Measurements from ENCODE around the gene DHX32.
"Not testable (repeated sequence)": the region's sequence is repeated elsewhere in the genome, so short reads cannot be mapped to it uniquely, and the experiment has no call there.

DHX32 gene

DNA sequence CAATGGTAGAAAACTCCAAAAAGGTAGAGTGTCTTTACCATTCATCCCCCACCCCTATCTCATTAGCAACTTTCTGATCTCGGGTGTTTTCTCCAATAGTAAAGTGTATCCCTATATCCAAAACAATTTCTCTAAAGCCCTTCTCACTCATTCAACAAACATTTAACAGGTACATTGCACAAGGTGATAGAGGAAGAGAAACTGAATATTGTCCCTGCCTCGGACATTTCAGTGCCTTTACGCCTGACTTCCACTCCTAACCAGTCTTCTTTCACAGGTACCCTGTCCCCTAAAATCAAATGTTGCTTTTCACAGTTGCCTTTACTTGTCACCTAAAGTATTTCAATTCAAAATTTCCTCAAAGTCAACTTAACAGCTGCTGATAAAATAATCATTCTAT lies 13.1 kb upstream of the DHX32 start:
- H3K4me3 ChIP-seq (ENCODE audit: low read length); H3K4me1 ChIP-seq (ENCODE audit: insufficient read depth, low read length); H3K27ac ChIP-seq (ENCODE audit: low read depth, low read length); H3K36me3 ChIP-seq (ENCODE audit: insufficient read depth, low read length); H3K9ac ChIP-seq (ENCODE audit: low read depth, low read length); H3K9me3 ChIP-seq (ENCODE audit: insufficient read depth, low read depth, low read length); H3K27me3 ChIP-seq (ENCODE audit: insufficient read depth, low read length): not testable (repeated sequence)
- 74% methylated on average over 2 of the region's 3 CpGs for WGBS

DNA sequence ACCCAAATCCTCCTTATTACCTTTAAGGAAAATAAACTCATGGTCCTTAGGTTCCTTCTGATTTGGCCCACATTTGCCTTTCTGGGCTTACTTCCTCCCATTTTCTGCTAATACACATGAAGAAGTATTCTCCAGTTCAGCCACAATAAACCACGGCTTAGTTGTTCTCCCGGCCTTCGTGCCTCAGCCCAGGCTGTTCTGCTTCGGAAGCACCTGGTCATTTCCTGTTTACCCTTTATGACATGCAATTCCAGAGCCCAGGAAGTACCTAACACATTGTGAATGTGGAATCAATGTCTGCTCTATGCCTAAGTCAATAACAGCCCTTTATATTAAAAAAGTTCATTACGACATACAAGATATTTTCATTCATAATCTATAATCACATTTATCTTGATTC lies 11.3 kb upstream of the DHX32 start:
- H3K9ac ChIP-seq (ENCODE audit: low read depth, low read length); H3K4me1 ChIP-seq (ENCODE audit: insufficient read depth, low read length); H3K9me3 ChIP-seq (ENCODE audit: insufficient read depth, low read depth, low read length); H3K27me3 ChIP-seq (ENCODE audit: insufficient read depth, low read length); H3K4me3 ChIP-seq (ENCODE audit: low read length); H3K36me3 ChIP-seq (ENCODE audit: insufficient read depth, low read length); H3K27ac ChIP-seq (ENCODE audit: low read depth, low read length): not testable (repeated sequence)
- 89% methylated on average over 5 of the region's 5 CpGs for WGBS

GRCh38 chr10:125889441-125889840 lies 8.3 kb upstream of the DHX32 start:
- peaks cover 12% of the 10 kb centered on the region for H3K9me3 ChIP-seq (ENCODE audit: insufficient read depth, low read depth, low read length)

GRCh38 chr10:125886914-125887512 lies 5.9 kb upstream of the DHX32 start:
- Histone ChIP-seq H3K4me3 (ENCODE audit: low read length) (no peak overlapping the region), H3K4me1 (ENCODE audit: insufficient read depth, low read length) (peaks cover 8% of the 10 kb centered on the region), H3K36me3 (ENCODE audit: insufficient read depth, low read length) (no peaks in the 10 kb centered on the region), H3K9me3 (ENCODE audit: insufficient read depth, low read depth, low read length) (peaks cover 10% of the 10 kb centered on the region), H3K9ac (ENCODE audit: low read depth, low read length) (no peak overlapping the region), H3K27ac (ENCODE audit: low read depth, low read length) (no peak overlapping the region), H3K27me3 (ENCODE audit: insufficient read depth, low read length) (no peaks in the 10 kb centered on the region)
- 100% methylated on average over 2 of the region's 3 CpGs for WGBS

More at GRCh38 chr10:125889441-125889840, 8.3 kb upstream of the DHX32 start:
- H3K36me3 ChIP-seq (ENCODE audit: insufficient read depth, low read length); H3K9ac ChIP-seq (ENCODE audit: low read depth, low read length); H3K4me3 ChIP-seq (ENCODE audit: low read length); H3K27ac ChIP-seq (ENCODE audit: low read depth, low read length); H3K4me1 ChIP-seq (ENCODE audit: insufficient read depth, low read length); H3K27me3 ChIP-seq (ENCODE audit: insufficient read depth, low read length): not testable (repeated sequence)
- 97% methylated on average over 3 of the region's 4 CpGs for WGBS

- Histone ChIP-seq H3K27ac (ENCODE audit: low read depth, low read length) (no peak overlapping the region), H3K4me3 (ENCODE audit: low read length) (no peak overlapping the region), H3K27me3 (ENCODE audit: insufficient read depth, low read length) (no peaks in the 10 kb centered on the region), H3K4me1 (ENCODE audit: insufficient read depth, low read length) (peaks cover 32% of the 10 kb centered on the region), H3K9ac (ENCODE audit: low read depth, low read length) (no peak overlapping the region), H3K9me3 (ENCODE audit: insufficient read depth, low read depth, low read length) (peaks cover 3% of the 10 kb centered on the region; the same call in 1 of the 2 replicates), H3K36me3 (ENCODE audit: insufficient read depth, low read length) (no peaks in the 10 kb centered on the region)
- 91% methylated on average over 3 of the region's 3 CpGs for WGBS
These were observed 2.1 kb upstream of the DHX32 start for GRCh38 chr10:125883211-125883610.

GRCh38 chr10:125882596-125882995 lies 1.5 kb upstream of the DHX32 start:
- peaks cover 32% of the 10 kb centered on the region for H3K4me1 ChIP-seq (ENCODE audit: insufficient read depth, low read length)
- H3K27ac ChIP-seq (ENCODE audit: low read depth, low read length): no peak overlapping the region
- no peak overlapping the region for H3K9ac ChIP-seq (ENCODE audit: low read depth, low read length)
- peaks cover 3% of the 10 kb centered on the region; the same call in 1 of the 2 replicates for H3K9me3 ChIP-seq (ENCODE audit: insufficient read depth, low read depth, low read length)
- no CpG with 5 or more reads among the region's 1 CpG for WGBS
- no peak overlapping the region for H3K4me3 ChIP-seq (ENCODE audit: low read length)
- no peaks in the 10 kb centered on the region for H3K27me3 ChIP-seq (ENCODE audit: insufficient read depth, low read length)
- peaks cover 4% of the 10 kb centered on the region; the same call in 1 of the 2 replicates for H3K36me3 ChIP-seq (ENCODE audit: insufficient read depth, low read length)

DNA sequence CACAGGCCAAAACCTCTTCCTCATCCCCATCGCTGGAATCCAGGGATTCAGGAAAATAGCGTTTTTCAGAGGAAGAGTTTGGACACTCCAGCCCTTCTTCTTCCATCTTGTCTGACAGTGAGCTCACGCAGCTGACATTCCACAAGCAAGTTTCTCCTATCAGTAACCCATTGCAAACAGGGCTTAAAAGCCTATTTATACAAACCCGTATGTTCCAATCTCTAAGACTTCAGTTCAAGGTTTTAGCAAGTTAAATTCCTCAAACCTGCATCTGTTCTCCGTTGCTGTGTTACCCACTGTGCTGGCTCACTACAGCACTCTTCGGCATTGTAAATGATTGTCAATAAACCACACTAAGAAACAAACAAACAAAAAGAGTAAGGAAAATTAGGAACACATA lies 373 bp downstream of the DHX32 start:
- H3K4me1 ChIP-seq (ENCODE audit: insufficient read depth, low read length): peaks cover 32% of the 10 kb centered on the region
- H3K27ac ChIP-seq (ENCODE audit: low read depth, low read length): peak overlapping the region; percentile 92
- H3K4me3 ChIP-seq (ENCODE audit: low read length): peak overlapping the region; percentile 39
- peak overlapping the region; percentile 29; the same call in 1 of the 2 replicates for H3K9ac ChIP-seq (ENCODE audit: low read depth, low read length)
- no peaks in the 10 kb centered on the region for H3K27me3 ChIP-seq (ENCODE audit: insufficient read depth, low read length)
- peaks cover 16% of the 10 kb centered on the region for H3K9me3 ChIP-seq (ENCODE audit: insufficient read depth, low read depth, low read length)
- 20% methylated on average over 6 of the region's 6 CpGs for WGBS
- peaks cover 19% of the 10 kb centered on the region for H3K36me3 ChIP-seq (ENCODE audit: insufficient read depth, low read length)

- WGBS: 84% methylated on average over 11 of the region's 11 CpGs
- Histone ChIP-seq H3K27ac (ENCODE audit: low read depth, low read length) (no peak overlapping the region), H3K36me3 (ENCODE audit: insufficient read depth, low read length) (peaks cover 24% of the 10 kb centered on the region), H3K9ac (ENCODE audit: low read depth, low read length) (no peak overlapping the region), H3K9me3 (ENCODE audit: insufficient read depth, low read depth, low read length) (peaks cover 25% of the 10 kb centered on the region), H3K27me3 (ENCODE audit: insufficient read depth, low read length) (no peaks in the 10 kb centered on the region), H3K4me3 (ENCODE audit: low read length) (no peak overlapping the region), H3K4me1 (ENCODE audit: insufficient read depth, low read length) (peaks cover 32% of the 10 kb centered on the region)
These were observed 1.9 kb downstream of the DHX32 start for GRCh38 chr10:125878957-125879835.

- H3K36me3 ChIP-seq (ENCODE audit: insufficient read depth, low read length): peaks cover 24% of the 10 kb centered on the region
- H3K4me1 ChIP-seq (ENCODE audit: insufficient read depth, low read length): peaks cover 2% of the 10 kb centered on the region; the same call in 1 of the 2 replicates
- no peak overlapping the region for H3K27ac ChIP-seq (ENCODE audit: low read depth, low read length)
- H3K4me3 ChIP-seq (ENCODE audit: low read length): no peak overlapping the region
- no peaks in the 10 kb centered on the region for H3K27me3 ChIP-seq (ENCODE audit: insufficient read depth, low read length)
- no peak overlapping the region for H3K9ac ChIP-seq (ENCODE audit: low read depth, low read length)
- WGBS: 95% methylated on average over 4 of the region's 4 CpGs
- peaks cover 15% of the 10 kb centered on the region for H3K9me3 ChIP-seq (ENCODE audit: insufficient read depth, low read depth, low read length)
These were observed 9.8 kb downstream of the DHX32 start for GRCh38 chr10:125871338-125871737.

- 61% methylated on average over 7 of the region's 7 CpGs for WGBS
- no peak overlapping the region for H3K4me3 ChIP-seq (ENCODE audit: low read length)
These were observed 12.6 kb downstream of the DHX32 start for GRCh38 chr10:125868372-125868975.

GRCh38 chr10:125866421-125867029 lies 14.6 kb downstream of the DHX32 start:
- WGBS: 95% methylated on average over 7 of the region's 7 CpGs
- Histone ChIP-seq H3K27me3 (ENCODE audit: insufficient read depth, low read length) (no peaks in the 10 kb centered on the region), H3K27ac (ENCODE audit: low read depth, low read length) (no peak overlapping the region), H3K4me1 (ENCODE audit: insufficient read depth, low read length) (peaks cover 2% of the 10 kb centered on the region; the same call in 1 of the 2 replicates), H3K36me3 (ENCODE audit: insufficient read depth, low read length) (peaks cover 22% of the 10 kb centered on the region; the same call in 1 of the 2 replicates), H3K4me3 (ENCODE audit: low read length) (no peak overlapping the region), H3K9ac (ENCODE audit: low read depth, low read length) (no peak overlapping the region), H3K9me3 (ENCODE audit: insufficient read depth, low read depth, low read length) (no peaks in the 10 kb centered on the region)

More at GRCh38 chr10:125868372-125868975, 12.6 kb downstream of the DHX32 start:
- H3K9me3 ChIP-seq (ENCODE audit: insufficient read depth, low read depth, low read length): no peaks in the 10 kb centered on the region
- peaks cover 22% of the 10 kb centered on the region; the same call in 1 of the 2 replicates for H3K36me3 ChIP-seq (ENCODE audit: insufficient read depth, low read length)
- no peak overlapping the region for H3K9ac ChIP-seq (ENCODE audit: low read depth, low read length)
- H3K27me3 ChIP-seq (ENCODE audit: insufficient read depth, low read length): no peaks in the 10 kb centered on the region
- no peak overlapping the region for H3K27ac ChIP-seq (ENCODE audit: low read depth, low read length)
- H3K4me1 ChIP-seq (ENCODE audit: insufficient read depth, low read length): peaks cover 2% of the 10 kb centered on the region; the same call in 1 of the 2 replicates
